GM13976 (cell line): ENCODE data around the gene SRSF2.
"Not testable (repeated sequence)": the region's sequence is repeated elsewhere in the genome, so short reads cannot be mapped to it uniquely, and the experiment has no call there.

Experiments used
- DNase-seq: peaks from one replicate; pipeline ENCODE4 v3.0.0; 2012; ENCODE audit warnings: low spot score
- in situ Hi-C: fragments of 300-500 bp; cut with MboI; formaldehyde crosslinking; loops from one replicate; pipeline ENCODE4 v1.12.0; 2022; ENCODE audit warnings: low sequenced_read_pairs, mixed read lengths, inconsistent platforms; ENCODE audit not compliant: unreplicated experiment
- TF ChIP-seq, protein P1 (sequence below): IDR thresholded peaks from 2 replicates; pipeline ENCODE4 v1.5.1; 2012; ENCODE audit warnings: borderline replicate concordance, mild to moderate bottlenecking; ENCODE audit not compliant: insufficient read depth; ENCODE audit errors: extremely low read depth, missing control alignments, control extremely low read depth

The SRSF2 gene

DNA sequence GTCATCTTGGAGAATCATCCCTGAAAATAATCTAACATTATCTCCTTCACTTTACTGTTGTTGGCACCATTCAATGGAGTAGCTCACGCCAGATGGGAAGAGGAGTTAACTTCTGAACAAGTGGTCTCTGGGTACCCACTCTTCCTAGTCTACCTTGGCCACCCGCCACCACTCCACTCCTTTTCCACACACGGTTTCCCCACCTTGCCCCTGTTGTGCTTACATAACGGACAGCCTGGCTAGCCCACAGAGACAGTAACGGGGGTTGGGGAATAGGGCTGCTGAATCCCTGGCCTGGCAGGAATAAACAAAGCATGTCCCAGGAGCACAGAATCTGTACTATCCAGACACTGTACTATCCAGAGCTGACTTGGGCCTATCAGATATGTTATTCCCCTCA lies 22.8 kb downstream of the SRSF2 start:
- no peak for DNase-seq
- TF ChIP-seq, protein P1, sequence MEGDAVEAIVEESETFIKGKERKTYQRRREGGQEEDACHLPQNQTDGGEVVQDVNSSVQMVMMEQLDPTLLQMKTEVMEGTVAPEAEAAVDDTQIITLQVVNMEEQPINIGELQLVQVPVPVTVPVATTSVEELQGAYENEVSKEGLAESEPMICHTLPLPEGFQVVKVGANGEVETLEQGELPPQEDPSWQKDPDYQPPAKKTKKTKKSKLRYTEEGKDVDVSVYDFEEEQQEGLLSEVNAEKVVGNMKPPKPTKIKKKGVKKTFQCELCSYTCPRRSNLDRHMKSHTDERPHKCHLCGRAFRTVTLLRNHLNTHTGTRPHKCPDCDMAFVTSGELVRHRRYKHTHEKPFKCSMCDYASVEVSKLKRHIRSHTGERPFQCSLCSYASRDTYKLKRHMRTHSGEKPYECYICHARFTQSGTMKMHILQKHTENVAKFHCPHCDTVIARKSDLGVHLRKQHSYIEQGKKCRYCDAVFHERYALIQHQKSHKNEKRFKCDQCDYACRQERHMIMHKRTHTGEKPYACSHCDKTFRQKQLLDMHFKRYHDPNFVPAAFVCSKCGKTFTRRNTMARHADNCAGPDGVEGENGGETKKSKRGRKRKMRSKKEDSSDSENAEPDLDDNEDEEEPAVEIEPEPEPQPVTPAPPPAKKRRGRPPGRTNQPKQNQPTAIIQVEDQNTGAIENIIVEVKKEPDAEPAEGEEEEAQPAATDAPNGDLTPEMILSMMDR = no peak
- in situ Hi-C loops = no loop called here

DNA sequence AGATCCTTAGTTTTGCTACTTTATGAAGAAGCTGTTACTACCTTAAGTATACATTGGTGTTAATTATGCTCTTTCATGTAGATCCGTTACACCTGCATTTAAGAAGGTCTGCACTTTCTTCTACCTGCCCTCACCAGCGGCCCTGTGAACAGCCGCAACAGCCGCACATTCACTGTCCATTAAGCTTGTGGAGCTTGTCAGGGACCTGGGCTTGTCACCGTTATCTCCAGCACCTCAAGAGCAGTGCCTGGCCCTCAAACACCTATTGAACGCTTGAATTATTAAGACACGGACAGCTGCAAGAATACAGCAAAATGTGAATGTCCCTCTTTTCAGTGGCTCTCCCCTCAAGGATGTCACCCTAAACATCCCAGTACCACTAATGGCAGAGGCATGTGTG lies 23.4 kb downstream of the SRSF2 start:
- DNase-seq = no peak
- in situ Hi-C loops = no loop called here
- TF ChIP-seq, protein P1 = no peak

GRCh38 chr17:76712321-76712720 lies 24.8 kb downstream of the SRSF2 start:
- DNase-seq, in situ Hi-C loops: not testable (repeated sequence)

GRCh38 chr17:76710863-76711611 lies 26.1 kb downstream of the SRSF2 start, which contains the start of gene MXRA7:
Gene MXRA7 (minus strand): TSS chr17:76710965. CDS start chr17:76710946, 19 bp downstream.
- in situ Hi-C loops = no loop called here
- peak; percentile 82 for DNase-seq
- TF ChIP-seq, protein P1 = no peak

- in situ Hi-C loops, DNase-seq: not testable (repeated sequence)
Measured at GRCh38 chr17:76709951-76710862, 26.9 kb downstream of the SRSF2 start.

DNA sequence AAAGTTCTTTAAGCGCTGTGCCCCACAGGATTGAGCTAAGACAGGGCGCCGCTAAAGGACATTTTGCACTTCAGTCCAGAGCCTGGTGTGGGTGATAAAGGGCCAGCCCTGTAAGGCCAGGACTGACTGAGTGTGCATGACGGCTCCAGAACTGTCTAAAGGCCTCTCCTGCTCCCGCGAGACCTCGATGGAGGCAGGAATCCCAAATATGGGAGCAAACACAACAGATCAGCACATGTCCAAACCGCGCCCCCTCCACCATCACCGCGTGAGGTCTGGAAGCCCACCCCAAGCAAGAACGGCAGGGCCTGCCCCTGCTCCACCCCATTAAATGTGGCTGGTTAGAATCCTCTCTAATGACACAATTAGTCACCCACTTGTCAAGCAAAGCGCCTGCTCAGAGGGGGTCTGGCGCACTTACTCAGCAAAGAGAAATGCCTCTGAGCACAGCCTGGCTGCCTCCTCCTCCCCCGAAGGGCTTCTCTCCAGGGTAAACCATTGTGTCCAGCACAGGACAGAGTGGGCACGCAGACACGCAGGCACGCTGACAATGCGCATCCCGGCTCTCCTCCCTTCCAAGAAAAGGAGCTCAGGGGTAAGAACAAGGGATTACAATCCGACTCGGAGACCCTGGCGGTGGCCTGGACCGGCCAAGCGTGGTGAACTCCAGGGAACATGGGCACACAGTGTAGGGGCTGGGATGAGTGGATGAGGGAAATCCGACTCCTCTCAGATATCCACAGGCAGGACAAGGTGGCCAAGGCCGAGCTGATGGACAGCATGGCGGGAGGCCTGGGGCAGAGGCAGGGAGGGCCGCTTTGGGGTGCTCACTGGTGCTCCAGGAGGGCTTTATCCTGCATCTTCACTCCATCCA lies 27.8 kb downstream of the SRSF2 start:
- no peak for DNase-seq
- TF ChIP-seq, protein P1 = no peak
- in situ Hi-C loops = no loop called here

GRCh38 chr17:76707985-76708807 lies 28.9 kb downstream of the SRSF2 start:
- in situ Hi-C loops = no loop called here
- no peak for DNase-seq
- TF ChIP-seq, protein P1 = no peak
